SK-N-DZ (cell line): ENCODE data around the gene ARID3B.
"Not testable (repeated sequence)": the region's sequence is repeated elsewhere in the genome, so short reads cannot be mapped to it uniquely, and the experiment has no call there.

Experiments
- DNase-seq: peaks from one replicate; pipeline ENCODE4 v3.0.0-alpha.2; 2015; ENCODE audit warnings: low spot score

ARID3B gene

GRCh38 chr15:74535388-74536084, 5.5 kb upstream of the ARID3B start:
- no peak for DNase-seq

GRCh38 chr15:74537736-74538135, 3.3 kb upstream of the ARID3B start:
- DNase-seq = no peak

GRCh38 chr15:74539521-74539920, 1.5 kb upstream of the ARID3B start:
- not testable (repeated sequence) for DNase-seq

- no peak for DNase-seq
These were observed 759 bp upstream of the ARID3B start for GRCh38 chr15:74540161-74540760.

GRCh38 chr15:74541494-74542165, 610 bp downstream of the ARID3B start:
- peak; percentile 28 for DNase-seq

- no peak for DNase-seq
These were observed 1.4 kb downstream of the ARID3B start for GRCh38 chr15:74542166-74543042.

- DNase-seq = no peak
These were observed 2.0 kb downstream of the ARID3B start for GRCh38 chr15:74543043-74543422.

GRCh38 chr15:74543583-74543982, 2.6 kb downstream of the ARID3B start:
- DNase-seq = no peak

GRCh38 chr15:74545086-74545485, 4.1 kb downstream of the ARID3B start:
- DNase-seq = no peak

- DNase-seq = peak; percentile 86
These were observed 5.0 kb downstream of the ARID3B start for GRCh38 chr15:74545776-74546656.

GRCh38 chr15:74547616-74548015, 6.6 kb downstream of the ARID3B start:
- no peak for DNase-seq

- DNase-seq = no peak
These were observed 7.2 kb downstream of the ARID3B start for GRCh38 chr15:74548241-74548640.

- no peak for DNase-seq
These were observed 8.8 kb downstream of the ARID3B start for GRCh38 chr15:74549816-74550215.

GRCh38 chr15:74551714-74552113, 10.7 kb downstream of the ARID3B start:
- DNase-seq = no peak

- no peak for DNase-seq
These were observed 11.9 kb downstream of the ARID3B start for GRCh38 chr15:74552773-74553441.

GRCh38 chr15:74555192-74555591, 14.2 kb downstream of the ARID3B start:
- DNase-seq = no peak

- no peak for DNase-seq
These were observed 17.7 kb downstream of the ARID3B start for GRCh38 chr15:74558706-74559105.

- DNase-seq = no peak
These were observed 22.4 kb downstream of the ARID3B start for GRCh38 chr15:74563442-74563841.

GRCh38 chr15:74564182-74564581, 23.2 kb downstream of the ARID3B start:
- no peak for DNase-seq

GRCh38 chr15:74565381-74566085, 24.5 kb downstream of the ARID3B start:
- peak; percentile 52 for DNase-seq
